H1 (cell line): ENCODE results near the gene CHCHD6. TPM values are rescaled to one million over a fixed set of nuclear protein-coding genes. Genes with fewer than 3 reads are reported as not detected.

ENCODE experiments used
- CTCF ChIA-PET: fragments of 300-600 bp; sonication (Branson Sonifier 250); formaldehyde crosslinking; loops from one replicate; lab custom pipeline; 2021; ENCODE audit not compliant: partially characterized antibody; lab: Charles Lee
- POLR2A ChIA-PET: fragments of 300-600 bp; sonication (Branson Sonifier 250); formaldehyde crosslinking; loops from one replicate; lab custom pipeline; 2021; ENCODE audit warnings: inconsistent platforms; ENCODE audit not compliant: partially characterized antibody; lab: Charles Lee
- DNase-seq, 2 experiments: peaks; one replicate each; pipeline versions ENCODE4 v3.0.0 to v3.0.0-alpha.2; 2010 to 2022; ENCODE audit warnings: low spot score in 2 of 2, low read depth in 1 of 2, mixed read lengths in 1 of 2
- FAIRE-seq: peaks from 2 replicates; lab custom pipeline; 2011; peaks lifted over from hg19 to GRCh38; lab: Jason Lieb, UNC
- H2AFZ ChIP-seq: 2 replicates; pipeline ENCODE4 v1.8.1; 2012; ENCODE audit warnings: low read length, inconsistent platforms
- H2AK5ac ChIP-seq: 2 replicates; pipeline ENCODE4 v1.6.1; 2013; ENCODE audit warnings: low read depth, low read length
- H2BK120ac ChIP-seq: replicated peaks from 2 replicates; pipeline ENCODE3; 2013; ENCODE audit warnings: low read depth, low read length, inconsistent platforms
- H2BK12ac ChIP-seq: 2 replicates; pipeline ENCODE4 v1.6.1; 2013; ENCODE audit warnings: low read depth, low read length
- H2BK15ac ChIP-seq: 2 replicates; pipeline ENCODE4 v1.6.1; 2013; ENCODE audit warnings: low read length
- H2BK20ac ChIP-seq: 2 replicates; pipeline ENCODE4 v1.6.1; 2013; ENCODE audit warnings: low read length
- H2BK5ac ChIP-seq: 2 replicates; pipeline ENCODE4 v1.6.1; 2013; ENCODE audit warnings: low read depth, low read length
- H3K14ac ChIP-seq: 2 replicates; pipeline ENCODE4 v1.6.1; 2013; ENCODE audit warnings: inconsistent platforms; ENCODE audit not compliant: insufficient read length
- H3K18ac ChIP-seq: 2 replicates; pipeline ENCODE4 v1.6.1; 2013; ENCODE audit warnings: low read length; ENCODE audit errors: extremely low read depth
- H3K23ac ChIP-seq: 2 replicates; pipeline ENCODE4 v1.6.1; 2013; ENCODE audit warnings: inconsistent platforms; ENCODE audit not compliant: insufficient read length
- H3K23me2 ChIP-seq: 2 replicates; pipeline ENCODE4 v1.6.1; 2013; ENCODE audit warnings: low read depth, low read length
- H3K27ac ChIP-seq: 2 replicates; pipeline ENCODE4 v1.6.1; 2011; ENCODE audit warnings: low read depth, low read length, inconsistent platforms
- H3K27me3 ChIP-seq, 4 experiments: replicated peaks in 1 of 4; 1 replicate in 1 of 4; 2 replicates in 3 of 4; pipeline versions ENCODE4 v1.6.1 to v1.8.1; 2011 to 2013; ENCODE audit warnings: low read length in 3 of 4, mild to moderate bottlenecking in 3 of 4, inconsistent platforms in 2 of 4, mixed read lengths in 2 of 4, moderate library complexity in 1 of 4; ENCODE audit not compliant: control insufficient read depth in 3 of 4, insufficient read depth in 3 of 4; ENCODE audit errors: extremely low read depth in 1 of 4
- H3K36me3 ChIP-seq, 4 experiments: 2 replicates each; pipeline versions ENCODE4 v1.6.1 to v1.8.1; 2011 to 2013; ENCODE audit warnings: mild to moderate bottlenecking in 4 of 4, low read length in 3 of 4, moderate library complexity in 2 of 4, control low read depth in 1 of 4, inconsistent platforms in 1 of 4; ENCODE audit not compliant: insufficient read depth in 4 of 4, control insufficient read depth in 2 of 4
- H3K4ac ChIP-seq: replicated peaks from 2 replicates; pipeline ENCODE3; 2013; ENCODE audit warnings: low read length, low read depth, mixed read lengths, inconsistent platforms; ENCODE audit not compliant: insufficient read length
- H3K4me1 ChIP-seq, 4 experiments: replicated peaks in 1 of 4; 1 replicate in 1 of 4; 2 replicates in 3 of 4; pipeline versions ENCODE4 v1.6.1 to v1.8.1; 2011 to 2013; ENCODE audit warnings: low read length in 3 of 4, inconsistent platforms in 2 of 4, mixed read lengths in 1 of 4; ENCODE audit not compliant: insufficient read depth in 4 of 4, control insufficient read depth in 3 of 4
- H3K4me2 ChIP-seq, 2 experiments: 2 replicates each; pipeline versions ENCODE4 v1.6.1 to v1.8.1; 2011 to 2013; ENCODE audit warnings: low read depth in 2 of 2, low read length in 2 of 2, control low read depth in 1 of 2, inconsistent platforms in 1 of 2, mild to moderate bottlenecking in 1 of 2; ENCODE audit not compliant: insufficient read depth in 1 of 2
- H3K4me3 ChIP-seq, 4 experiments: fragments of 200-600, 300-600 bp in 1 of 4; sonication (generic), shearing (Covaris generic), sonication (Bioruptor Twin) in 1 of 4; 2 replicates each; pipeline versions ENCODE4 v1.5.1 to v1.8.1; 2011 to 2016; ENCODE audit warnings: low read length in 4 of 4, low read depth in 3 of 4, control low read depth in 2 of 4, inconsistent platforms in 2 of 4, mild to moderate bottlenecking in 2 of 4, mixed read lengths in 1 of 4, moderate library complexity in 1 of 4; ENCODE audit not compliant: insufficient read depth in 2 of 4; ENCODE audit errors: extremely low read depth in 1 of 4
- H3K56ac ChIP-seq: replicated peaks from 2 replicates; pipeline ENCODE3; 2013; ENCODE audit warnings: low read depth, mild to moderate bottlenecking, mixed read lengths, low read length, inconsistent platforms; ENCODE audit not compliant: insufficient read length
- H3K79me1 ChIP-seq: 2 replicates; pipeline ENCODE4 v1.6.1; 2013; ENCODE audit warnings: low read depth, low read length, control low read depth
- H3K79me2 ChIP-seq, 2 experiments: 2 replicates each; pipeline versions ENCODE4 v1.6.1 to v1.8.1; 2012 to 2013; ENCODE audit warnings: low read length in 2 of 2, mild to moderate bottlenecking in 2 of 2, inconsistent platforms in 1 of 2; ENCODE audit not compliant: insufficient read depth in 2 of 2, control insufficient read depth in 1 of 2
- H3K9ac ChIP-seq, 4 experiments: replicated peaks in 1 of 4; 1 replicate in 1 of 4; 2 replicates in 3 of 4; pipeline versions ENCODE4 v1.6.1 to v1.8.1; 2011 to 2013; ENCODE audit warnings: low read depth in 3 of 4, low read length in 3 of 4, control low read depth in 2 of 4, mild to moderate bottlenecking in 2 of 4, moderate library complexity in 2 of 4, inconsistent platforms in 1 of 4; ENCODE audit errors: extremely low read depth in 1 of 4
- H3K9me3 ChIP-seq, 2 experiments: 2 replicates each; pipeline versions ENCODE4 v1.6.1 to v1.8.1; 2012 to 2013; ENCODE audit warnings: mild to moderate bottlenecking in 2 of 2, moderate library complexity in 2 of 2, control low read depth in 1 of 2, inconsistent platforms in 1 of 2, low read depth in 1 of 2, low read length in 1 of 2, mixed read lengths in 1 of 2; ENCODE audit not compliant: insufficient read depth in 2 of 2
- H4K20me1 ChIP-seq, 2 experiments: replicated peaks in 1 of 2; 2 replicates each; pipeline versions ENCODE3 to v1.8.1; 2011 to 2013; ENCODE audit warnings: inconsistent platforms in 2 of 2, low read length in 2 of 2, mild to moderate bottlenecking in 1 of 2; ENCODE audit not compliant: insufficient read depth in 2 of 2, control insufficient read depth in 1 of 2
- H4K5ac ChIP-seq: 2 replicates; pipeline ENCODE4 v1.6.1; 2013; ENCODE audit warnings: low read length, low read depth, mixed read lengths, inconsistent platforms; ENCODE audit not compliant: insufficient read length
- H4K8ac ChIP-seq: 2 replicates; pipeline ENCODE4 v1.8.0; 2013; ENCODE audit warnings: mild to moderate bottlenecking, moderate library complexity, low read length, inconsistent platforms; ENCODE audit not compliant: insufficient read depth; ENCODE audit errors: extremely low read depth
- H4K91ac ChIP-seq: replicated peaks from 2 replicates; pipeline ENCODE3; 2013; ENCODE audit warnings: low read length, mixed read lengths, inconsistent platforms; ENCODE audit not compliant: insufficient read length
- KDM1A ChIP-seq: fragments of 200-600, 300-600 bp; sonication (generic); IDR thresholded peaks from 2 replicates; pipeline ENCODE4 v1.7.1; 2016; ENCODE audit warnings: mild to moderate bottlenecking, low read length, borderline replicate concordance
- KDM4A ChIP-seq: IDR thresholded peaks from one replicate; pipeline ENCODE4 v1.7.1; 2012; ENCODE audit warnings: low read depth, mild to moderate bottlenecking, moderate library complexity, low read length, inconsistent platforms; ENCODE audit not compliant: severe bottlenecking
- KDM5A ChIP-seq: fragments of 200-600 bp; IDR thresholded peaks from 2 replicates; pipeline ENCODE4 v1.7.1; 2012; ENCODE audit warnings: mild to moderate bottlenecking, low read length, inconsistent platforms, mixed read lengths
- TAF7 ChIP-seq: optimal IDR thresholded peaks from 2 replicates; pipeline ENCODE3; 2011; ENCODE audit warnings: low read depth, mild to moderate bottlenecking, inconsistent platforms, low read length, moderate library complexity, borderline replicate concordance
- WGBS, 2 experiments: shearing (Covaris generic) in 1 of 2; methylation state at CpG; one replicate each; pipeline versions ENCODE4 v1.1.6 to v1.1.7; 2013 to 2015; ENCODE audit warnings: low lambda C conversion rate in 2 of 2, mixed read lengths in 2 of 2, inconsistent platforms in 1 of 2, low coverage in 1 of 2, missing lambda C conversion rate in 1 of 2; ENCODE audit not compliant: insufficient replicate concordance in 2 of 2, insufficient coverage in 1 of 2, insufficient read length in 1 of 2; ENCODE audit errors: extremely low coverage in 1 of 2, missing lambda C conversion rate in 1 of 2; 5-methylcytosine and 5-hydroxymethylcytosine counted together
- polyA plus RNA-seq, 7 experiments: library from polyadenylated mRNA; depleted of rRNA in 3 of 7; stranded (reverse) in 5 of 7; unstranded in 2 of 7; fragments of >200 nt in 5 of 7; fragments of 200-250 nt in 2 of 7; gene quantifications; 1 replicate in 5 of 7; 2 replicates in 1 of 7; 4 replicates in 1 of 7; pipeline versions ENCODE4 v1.2.1 to v1.2.3, GENCODE V29; 2011 to 2013; ENCODE audit warnings: missing spikeins in 2 of 7, mixed read lengths in 2 of 7
- total RNA-seq: library from RNA; stranded (reverse); fragmentation: NEBNext Ultra II Directional; extraction: Animal tissue kit (Norgen Biotek cat#: 25700); gene quantifications from 2 replicates; pipeline ENCODE4 v1.2.1, GENCODE V29; 2021

CHCHD6 gene
- total and polyA plus RNA-seq, 2 of the 8 experiments (the other 6 are each of a cell fraction or from before 2014, with no cell fraction given): 32.4 to 37.6 TPM

DNA sequence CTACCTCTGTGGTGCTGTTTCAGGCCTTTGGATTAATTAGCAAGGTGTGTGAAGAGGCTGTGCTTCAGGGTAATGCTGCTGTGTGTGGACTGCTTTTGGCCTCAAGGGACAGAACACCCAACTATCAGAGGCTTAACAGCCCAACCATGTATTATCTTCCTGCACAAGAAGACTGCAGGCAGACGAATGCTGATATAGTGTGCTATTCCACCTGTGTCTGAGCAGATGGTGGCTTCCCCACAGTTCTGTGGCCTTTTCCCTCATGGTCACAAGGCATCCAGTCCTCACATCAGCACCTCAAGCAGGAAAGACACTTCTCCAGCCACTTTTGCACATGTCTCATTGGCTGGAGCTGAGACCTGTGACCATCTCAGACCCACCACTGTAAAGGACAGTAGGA is 76.6 kb downstream of the CHCHD6 start:
- no peak overlapping the region for H3K18ac ChIP-seq
- H3K79me1 ChIP-seq: peaks cover 3% of the 10 kb centered on the region; the same call in 1 of the 2 replicates
- H4K20me1 ChIP-seq: no peaks in the 10 kb centered on the region
- no peak overlapping the region for H3K4ac ChIP-seq
- H3K27ac ChIP-seq: no peak overlapping the region
- H3K23me2 ChIP-seq: peaks cover 5% of the 10 kb centered on the region; the same call in 1 of the 2 replicates
- H3K27me3 ChIP-seq: no peaks in the 10 kb centered on the region
- no peak overlapping the region for H2AFZ ChIP-seq
- no peaks in the 10 kb centered on the region for H3K79me2 ChIP-seq
- peaks cover 9 to 19% (median 13%) of the 10 kb centered on the region in 4 experiments for H3K4me1 ChIP-seq
- H2BK20ac ChIP-seq: no peak overlapping the region
- H3K9ac ChIP-seq: no peak overlapping the region
- H3K14ac ChIP-seq: no peak overlapping the region
- H4K5ac ChIP-seq: no peak overlapping the region
- POLR2A ChIA-PET: no interaction called here
- no peak for DNase-seq
- no peak overlapping the region for H3K56ac ChIP-seq
- H3K23ac ChIP-seq: no peak overlapping the region
- no peak overlapping the region for H4K8ac ChIP-seq
- no peak overlapping the region for H2BK12ac ChIP-seq
- no peak overlapping the region for H3K4me3 ChIP-seq
- H2BK15ac ChIP-seq: no peak overlapping the region
- no peak overlapping the region for H2BK5ac ChIP-seq
- no peak for FAIRE-seq
- WGBS, 2 experiments: 88% methylated on average over 1 of the region's 1 CpG; no CpG with 5 or more reads in 1 of the 2 experiments
- H3K36me3 ChIP-seq: no peaks in the 10 kb centered on the region
- no peak overlapping the region for H4K91ac ChIP-seq
- CTCF ChIA-PET: no interaction called here
- H2AK5ac ChIP-seq: no peak overlapping the region
- no peak overlapping the region for H2BK120ac ChIP-seq
- no peaks in the 10 kb centered on the region for H3K9me3 ChIP-seq
- no peak overlapping the region for H3K4me2 ChIP-seq
- TF ChIP-seq KDM5A: no peak
- no peak for TF ChIP-seq TAF7
- TF ChIP-seq KDM1A: no peak
- TF ChIP-seq KDM4A: no peak
